ENCODE results near the gene KRTAP5-7. TPM values are rescaled to one million over a fixed set of nuclear protein-coding genes. Genes with fewer than 3 reads are reported as not detected.
"Not testable (repeated sequence)": the region's sequence is repeated elsewhere in the genome, so short reads cannot be mapped to it uniquely, and the experiment has no call there.

Gene KRTAP5-7
- polyA plus RNA-seq, 1 donor from 2014 or later: 0.56 TPM

GRCh38 chr11:71575723-71576424, 48.8 kb downstream of the KRTAP5-7 start:
- TF ChIP-seq POLR2AphosphoS5 (IDR thresholded peaks at IDR 0.05): peak; percentile 32
- TF ChIP-seq EP300 (conservative IDR thresholded peaks at IDR 0.05; ENCODE audit: poor library complexity, severe bottlenecking): no peak
- no peak for TF ChIP-seq EZH2 (IDR thresholded peaks at IDR 0.05; ENCODE audit: borderline replicate concordance, insufficient read depth, low read length, poor library complexity, severe bottlenecking)
- TF ChIP-seq CTCF (IDR thresholded peaks at IDR 0.05; ENCODE audit: poor library complexity, severe bottlenecking): no peak
- TF ChIP-seq TAF1 (IDR thresholded peaks at IDR 0.05; ENCODE audit: low read depth): no peak
- no peak for TF ChIP-seq REST (IDR thresholded peaks at IDR 0.05; ENCODE audit: borderline replicate concordance)
- no peak for TF ChIP-seq MXI1 (conservative IDR thresholded peaks at IDR 0.05; ENCODE audit: poor library complexity, severe bottlenecking)
- no peak for TF ChIP-seq RAD21 (conservative IDR thresholded peaks at IDR 0.05)
- Histone ChIP-seq H3K36me3 (ENCODE audit: insufficient read depth, low read length) (no peaks in the 10 kb centered on the region), H4K20me1 (ENCODE audit: insufficient read depth) (no peaks in the 10 kb centered on the region), H3F3A (ENCODE audit: insufficient read depth, low read length, poor library complexity, severe bottlenecking) (no peaks in the 10 kb centered on the region), H3K79me2 (replicated peaks; ENCODE audit: insufficient read depth, low read length) (no peaks in the 10 kb centered on the region), H3K9me3 (ENCODE audit: low read length) (no peaks in the 10 kb centered on the region), H3K27ac (ENCODE audit: low read length) (no peak overlapping the region), H3K4me3 (ENCODE audit: low read length) (no peak overlapping the region), H3K9ac (ENCODE audit: low read length) (no peak overlapping the region), H3K27me3 (ENCODE audit: insufficient read depth, low read depth, low read length) (no peaks in the 10 kb centered on the region), H3K4me2 (ENCODE audit: low read length) (no peak overlapping the region), H3K9me2 (ENCODE audit: insufficient read depth, low read length) (no peaks in the 10 kb centered on the region), H2AFZ (ENCODE audit: low read depth, low read length) (no peak overlapping the region)

GRCh38 chr11:71576688-71577465, 49.8 kb downstream of the KRTAP5-7 start:
- H3K9me3 ChIP-seq (ENCODE audit: low read length); H3K9me2 ChIP-seq (ENCODE audit: insufficient read depth, low read length); H3F3A ChIP-seq (ENCODE audit: insufficient read depth, low read length, poor library complexity, severe bottlenecking); H3K27ac ChIP-seq (ENCODE audit: low read length); H3K36me3 ChIP-seq (ENCODE audit: insufficient read depth, low read length); H3K79me2 ChIP-seq (replicated peaks; ENCODE audit: insufficient read depth, low read length); H3K4me2 ChIP-seq (ENCODE audit: low read length); H3K27me3 ChIP-seq (ENCODE audit: insufficient read depth, low read depth, low read length); H2AFZ ChIP-seq (ENCODE audit: low read depth, low read length); H3K4me3 ChIP-seq (ENCODE audit: low read length); H3K9ac ChIP-seq (ENCODE audit: low read length); H4K20me1 ChIP-seq (ENCODE audit: insufficient read depth): not testable (repeated sequence)

Measured in neural cell (in vitro differentiated cells).